Endodermal cell (in vitro differentiated cells): Measurements from ENCODE around the gene DGCR2. TPM values are rescaled to one million over a fixed set of nuclear protein-coding genes. Genes with fewer than 3 reads are reported as not detected.

Source experiments
- DNase-seq: peaks from one replicate; pipeline ENCODE4 v3.0.0-alpha.2; 2017
- H3K27ac ChIP-seq: 2 replicates; pipeline ENCODE4 v1.5.1; 2013; ENCODE audit warnings: mild to moderate bottlenecking, low read depth, low read length, moderate library complexity
- H3K27me3 ChIP-seq: 2 replicates; pipeline ENCODE4 v1.6.1; 2013; ENCODE audit warnings: mild to moderate bottlenecking, low read length, moderate library complexity; ENCODE audit not compliant: insufficient read depth, control insufficient read depth, poor library complexity, severe bottlenecking
- H3K36me3 ChIP-seq: 2 replicates; pipeline ENCODE4 v1.7.0; 2013; ENCODE audit warnings: mild to moderate bottlenecking, low read length, moderate library complexity; ENCODE audit not compliant: control insufficient read depth, insufficient read depth
- H3K4me1 ChIP-seq: one replicate; pipeline ENCODE4 v1.7.0; 2013; ENCODE audit warnings: low read length; ENCODE audit not compliant: control insufficient read depth, insufficient read depth
- H3K4me3 ChIP-seq: 2 replicates; pipeline ENCODE4 v1.5.1; 2013; ENCODE audit warnings: mild to moderate bottlenecking, low read length, moderate library complexity
- H3K9ac ChIP-seq: 2 replicates; pipeline ENCODE4 v1.6.1; 2013; ENCODE audit warnings: mild to moderate bottlenecking, low read length, moderate library complexity; ENCODE audit not compliant: poor library complexity, severe bottlenecking; ENCODE audit errors: extremely low read depth
- H3K9me3 ChIP-seq: 2 replicates; pipeline ENCODE4 v1.6.1; 2013; ENCODE audit warnings: mild to moderate bottlenecking, low read length, moderate library complexity; ENCODE audit not compliant: control insufficient read depth
- H3K27ac Mint-ChIP-seq: 2 replicates; pipeline ENCODE4 v1.8.0; 2020; ENCODE audit warnings: mixed read lengths
- H3K27me3 Mint-ChIP-seq: 2 replicates; pipeline ENCODE4 v1.8.0; 2021; ENCODE audit warnings: mild to moderate bottlenecking, mixed read lengths; ENCODE audit not compliant: insufficient read depth
- H3K36me3 Mint-ChIP-seq: 2 replicates; pipeline ENCODE4 v1.8.0; 2020; ENCODE audit warnings: low read depth, mixed read lengths
- H3K4me1 Mint-ChIP-seq: 2 replicates; pipeline ENCODE4 v1.8.0; 2020; ENCODE audit warnings: mixed read lengths
- H3K4me3 Mint-ChIP-seq: 2 replicates; pipeline ENCODE4 v1.8.0; 2020; ENCODE audit warnings: mild to moderate bottlenecking, moderate library complexity, mixed read lengths
- H3K9me3 Mint-ChIP-seq: 2 replicates; pipeline ENCODE4 v1.8.0; 2020; ENCODE audit warnings: mild to moderate bottlenecking, mixed read lengths
- WGBS, 2 experiments: methylation state at CpG; one replicate each; pipeline versions ENCODE4 v1.1.5 to v1.1.7; 2013; ENCODE audit warnings: missing lambda C conversion rate in 2 of 2, mixed read lengths in 1 of 2; ENCODE audit not compliant: insufficient coverage in 1 of 2, insufficient read length in 1 of 2; 5-methylcytosine and 5-hydroxymethylcytosine counted together
- total RNA-seq, 2 donors: library from RNA; stranded (reverse); fragmentation: NEBNext Ultra II Directional in 1 of 2; extraction: Animal tissue kit (Norgen Biotek cat#: 25700) in 1 of 2; gene quantifications; 2 replicates in 1 of 2; 3 replicates in 1 of 2; pipeline ENCODE4 v1.2.1, GENCODE V29; 2021
- TF ChIP-seq, protein P1 (sequence below): fragments of 200-600 bp; sonication (generic); conservative IDR thresholded peaks from 2 replicates; pipeline ENCODE4 v1.5.0; 2021; ENCODE audit warnings: antibody characterized with exemption, mild to moderate bottlenecking

DGCR2 gene
- total RNA-seq, 2 donors from 2014 or later = 54.6 to 62.9 TPM

GRCh38 chr22:19133561-19133960 lies 11.3 kb upstream of the DGCR2 start:
- Mint-ChIP-seq H3K27me3 (no peaks in the 10 kb centered on the region), H3K27ac (no peak overlapping the region), H3K36me3 (peaks cover 42% of the 10 kb centered on the region), H3K4me3 (no peak overlapping the region), H3K4me1 (no peaks in the 10 kb centered on the region), H3K9me3 (no peaks in the 10 kb centered on the region)
- no peak overlapping the region for H3K27ac ChIP-seq
- peaks cover 32% of the 10 kb centered on the region for H3K36me3 ChIP-seq
- TF ChIP-seq, protein P1, sequence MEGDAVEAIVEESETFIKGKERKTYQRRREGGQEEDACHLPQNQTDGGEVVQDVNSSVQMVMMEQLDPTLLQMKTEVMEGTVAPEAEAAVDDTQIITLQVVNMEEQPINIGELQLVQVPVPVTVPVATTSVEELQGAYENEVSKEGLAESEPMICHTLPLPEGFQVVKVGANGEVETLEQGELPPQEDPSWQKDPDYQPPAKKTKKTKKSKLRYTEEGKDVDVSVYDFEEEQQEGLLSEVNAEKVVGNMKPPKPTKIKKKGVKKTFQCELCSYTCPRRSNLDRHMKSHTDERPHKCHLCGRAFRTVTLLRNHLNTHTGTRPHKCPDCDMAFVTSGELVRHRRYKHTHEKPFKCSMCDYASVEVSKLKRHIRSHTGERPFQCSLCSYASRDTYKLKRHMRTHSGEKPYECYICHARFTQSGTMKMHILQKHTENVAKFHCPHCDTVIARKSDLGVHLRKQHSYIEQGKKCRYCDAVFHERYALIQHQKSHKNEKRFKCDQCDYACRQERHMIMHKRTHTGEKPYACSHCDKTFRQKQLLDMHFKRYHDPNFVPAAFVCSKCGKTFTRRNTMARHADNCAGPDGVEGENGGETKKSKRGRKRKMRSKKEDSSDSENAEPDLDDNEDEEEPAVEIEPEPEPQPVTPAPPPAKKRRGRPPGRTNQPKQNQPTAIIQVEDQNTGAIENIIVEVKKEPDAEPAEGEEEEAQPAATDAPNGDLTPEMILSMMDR = no peak
- no peak for DNase-seq
- H3K9ac ChIP-seq = no peak overlapping the region
- no peaks in the 10 kb centered on the region for H3K9me3 ChIP-seq
- H3K4me3 ChIP-seq = no peak overlapping the region
- H3K27me3 ChIP-seq = no peaks in the 10 kb centered on the region
- 92 to 94% methylated on average over 2 to 13 of the region's 13 CpGs for WGBS, 2 experiments
- no peaks in the 10 kb centered on the region for H3K4me1 ChIP-seq

DNA sequence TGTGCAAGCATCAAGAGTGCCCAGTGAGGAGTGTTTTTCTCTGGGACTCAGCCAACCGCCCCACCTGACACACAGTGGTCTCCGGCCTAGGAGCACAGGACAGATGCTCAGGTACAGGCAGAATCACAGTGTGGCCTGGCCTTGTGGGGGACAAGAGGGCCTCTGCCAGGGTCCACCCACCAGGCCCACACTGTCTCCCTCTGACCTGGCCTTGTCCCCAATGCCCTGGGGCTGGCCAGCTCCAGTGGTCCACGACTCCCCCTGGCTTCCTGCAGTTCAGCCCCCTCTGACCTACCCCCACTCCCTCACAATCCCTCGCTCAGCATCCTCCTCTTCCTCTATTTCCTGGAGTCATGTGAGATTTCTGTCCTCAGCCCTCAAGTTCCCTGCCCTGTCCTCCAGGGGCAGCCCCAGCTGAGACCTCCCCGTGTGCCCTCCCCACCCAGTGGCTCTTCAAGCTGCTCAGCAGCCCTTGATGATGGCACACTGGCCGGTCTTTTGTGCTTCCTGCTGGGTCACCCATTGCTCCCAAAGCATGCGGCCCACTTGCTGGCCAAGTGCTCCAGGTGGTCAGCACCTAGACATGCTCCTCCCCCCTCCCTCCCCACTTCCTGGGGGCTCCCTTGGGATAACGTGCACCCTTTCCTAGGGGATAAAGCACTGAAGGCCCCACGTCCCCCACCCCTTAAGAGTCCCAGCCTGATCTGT lies 10.6 kb upstream of the DGCR2 start:
- H3K4me1 ChIP-seq = no peaks in the 10 kb centered on the region
- no peak overlapping the region for H3K27ac Mint-ChIP-seq
- no peak for DNase-seq
- H3K4me3 Mint-ChIP-seq = no peak overlapping the region
- no peak overlapping the region for H3K27ac ChIP-seq
- H3K27me3 ChIP-seq = no peaks in the 10 kb centered on the region
- no peaks in the 10 kb centered on the region for H3K27me3 Mint-ChIP-seq
- no peaks in the 10 kb centered on the region for H3K9me3 ChIP-seq
- no peak overlapping the region for H3K4me3 ChIP-seq
- WGBS, 2 experiments = 93 to 100% methylated on average over 3 to 9 of the region's 9 CpGs
- H3K36me3 ChIP-seq = peaks cover 30% of the 10 kb centered on the region
- peaks cover 42% of the 10 kb centered on the region for H3K36me3 Mint-ChIP-seq
- H3K9ac ChIP-seq = no peak overlapping the region
- TF ChIP-seq, protein P1 = no peak
- no peaks in the 10 kb centered on the region for H3K4me1 Mint-ChIP-seq
- H3K9me3 Mint-ChIP-seq = no peaks in the 10 kb centered on the region

DNA sequence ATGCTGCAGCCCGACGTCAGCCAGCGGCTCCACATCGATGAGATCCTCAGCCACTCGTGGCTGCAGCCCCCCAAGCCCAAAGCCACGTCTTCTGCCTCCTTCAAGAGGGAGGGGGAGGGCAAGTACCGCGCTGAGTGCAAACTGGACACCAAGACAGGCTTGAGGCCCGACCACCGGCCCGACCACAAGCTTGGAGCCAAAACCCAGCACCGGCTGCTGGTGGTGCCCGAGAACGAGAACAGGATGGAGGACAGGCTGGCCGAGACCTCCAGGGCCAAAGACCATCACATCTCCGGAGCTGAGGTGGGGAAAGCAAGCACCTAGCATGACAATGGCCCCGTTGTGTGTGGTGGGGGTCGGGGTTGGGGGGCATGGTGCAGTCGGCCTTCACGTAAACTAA lies 9.9 kb upstream of the DGCR2 start:
- Histone ChIP-seq H3K9ac (no peak overlapping the region), H3K4me1 (no peaks in the 10 kb centered on the region), H3K9me3 (no peaks in the 10 kb centered on the region), H3K27me3 (no peaks in the 10 kb centered on the region), H3K36me3 (peaks cover 24% of the 10 kb centered on the region), H3K27ac (no peak overlapping the region), H3K4me3 (no peak overlapping the region)
- WGBS, 2 experiments = 91 to 94% methylated on average over 17 to 20 of the region's 20 CpGs
- no peaks in the 10 kb centered on the region for H3K9me3 Mint-ChIP-seq
- H3K4me3 Mint-ChIP-seq = no peak overlapping the region
- H3K27me3 Mint-ChIP-seq = no peaks in the 10 kb centered on the region
- TF ChIP-seq, protein P1 = no peak
- peaks cover 35% of the 10 kb centered on the region for H3K36me3 Mint-ChIP-seq
- no peaks in the 10 kb centered on the region for H3K4me1 Mint-ChIP-seq
- no peak overlapping the region for H3K27ac Mint-ChIP-seq
- no peak for DNase-seq
